Fibroblast of pulmonary artery (primary cell): ENCODE data around the gene RPL3.

Source experiments
- DNase-seq: peaks from one replicate; pipeline ENCODE4 v3.0.0-alpha.2; 2010; ENCODE audit warnings: low read depth
- H3K4me3 ChIP-seq: replicated peaks from 2 replicates; pipeline ENCODE4 v1.5.1; 2011; ENCODE audit warnings: low read depth, mild to moderate bottlenecking, control low read depth, low read length, moderate library complexity
- CTCF ChIP-seq: IDR thresholded peaks from 2 replicates; pipeline ENCODE4 v1.5.1; 2011; ENCODE audit warnings: mild to moderate bottlenecking, control low read depth, low read length, inconsistent platforms; ENCODE audit errors: missing control alignments

RPL3 gene

GRCh38 chr22:39287076-39287725, 32.2 kb downstream of the RPL3 start:
- no peak for TF ChIP-seq CTCF
- no peak for DNase-seq
- H3K4me3 ChIP-seq, result no peak overlapping the region

- no peak for DNase-seq
- H3K4me3 ChIP-seq, result no peak overlapping the region
- no peak for TF ChIP-seq CTCF
Measured at GRCh38 chr22:39284983-39285382, 34.4 kb downstream of the RPL3 start.

- TF ChIP-seq CTCF, result no peak
- H3K4me3 ChIP-seq, result no peak overlapping the region
- DNase-seq, result no peak
Measured at GRCh38 chr22:39284142-39284980, 35.1 kb downstream of the RPL3 start.

- no peak overlapping the region for H3K4me3 ChIP-seq
- no peak for TF ChIP-seq CTCF
- peak; percentile 38 for DNase-seq
Measured at GRCh38 chr22:39283322-39284141, 35.9 kb downstream of the RPL3 start.

- TF ChIP-seq CTCF, result no peak
- peak; percentile 28 for DNase-seq
- H3K4me3 ChIP-seq, result no peak overlapping the region
Measured at GRCh38 chr22:39282645-39283321, 36.6 kb downstream of the RPL3 start.

- H3K4me3 ChIP-seq, result no peak overlapping the region
- no peak for TF ChIP-seq CTCF
- no peak for DNase-seq
Measured at GRCh38 chr22:39281126-39281525, 38.3 kb downstream of the RPL3 start.
